HL-60 (cell line): ENCODE measurements around the gene STMP1.

Experiments used
- CTCF ChIP-seq: IDR thresholded peaks from one replicate; pipeline ENCODE4 v1.5.1; 2011; ENCODE audit warnings: low read length, control low read depth, inconsistent platforms; ENCODE audit not compliant: insufficient read depth
- GABPA ChIP-seq: IDR thresholded peaks from 2 replicates; pipeline ENCODE4 v1.6.1; 2012; ENCODE audit warnings: low read depth
- POLR2AphosphoS5 ChIP-seq: IDR thresholded peaks from 2 replicates; pipeline ENCODE4 v1.6.1; 2012; ENCODE audit warnings: low read depth
- REST ChIP-seq: IDR thresholded peaks from 2 replicates; pipeline ENCODE4 v1.6.1; 2012; ENCODE audit warnings: low read depth; ENCODE audit not compliant: insufficient replicate concordance
- SPI1 ChIP-seq: IDR thresholded peaks from 2 replicates; pipeline ENCODE4 v1.6.1; 2012; ENCODE audit warnings: low read depth, mild to moderate bottlenecking, borderline replicate concordance

- TF ChIP-seq CTCF (no peak), SPI1 (no peak), GABPA (no peak), REST (no peak), POLR2AphosphoS5 (no peak)
Observed at GRCh38 chr7:135616136-135616535, 46.2 kb upstream of the STMP1 start.
